ENCODE measurements around the gene CCDC181. TPM values are rescaled to one million over a fixed set of nuclear protein-coding genes. Genes with fewer than 3 reads are reported as not detected.
A peak's percentile ranks its signal among the peaks of the same experiment; 100 is the strongest.
"Not testable (repeated sequence)": the region's sequence is repeated elsewhere in the genome, so short reads cannot be mapped to it uniquely, and the experiment has no call there.

CCDC181 gene
- total RNA-seq, 1 donor from 2014 or later, result 3.5 TPM

DNA sequence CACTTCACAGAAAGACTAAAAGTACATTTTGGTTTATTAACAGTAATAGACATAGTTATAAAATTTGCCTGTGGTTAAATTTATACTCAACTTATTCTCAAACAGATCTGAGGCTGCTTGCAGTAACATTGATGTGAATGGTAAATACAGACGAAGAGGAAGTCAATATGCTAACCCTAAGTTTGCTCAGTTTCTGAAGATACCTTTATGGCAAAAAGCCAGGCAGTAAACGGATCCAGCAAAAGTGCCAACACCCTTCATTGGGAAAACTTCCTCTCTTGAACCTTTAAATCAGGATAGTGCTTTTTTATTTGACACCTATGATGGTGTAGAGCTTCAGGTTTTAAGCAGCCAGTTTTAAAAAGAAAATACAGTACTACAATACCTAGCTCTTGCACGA lies 16.6 kb upstream of the CCDC181 start:
- no peaks in the 10 kb centered on the region for H3K36me3 Mint-ChIP-seq
- TF ChIP-seq, protein P1, sequence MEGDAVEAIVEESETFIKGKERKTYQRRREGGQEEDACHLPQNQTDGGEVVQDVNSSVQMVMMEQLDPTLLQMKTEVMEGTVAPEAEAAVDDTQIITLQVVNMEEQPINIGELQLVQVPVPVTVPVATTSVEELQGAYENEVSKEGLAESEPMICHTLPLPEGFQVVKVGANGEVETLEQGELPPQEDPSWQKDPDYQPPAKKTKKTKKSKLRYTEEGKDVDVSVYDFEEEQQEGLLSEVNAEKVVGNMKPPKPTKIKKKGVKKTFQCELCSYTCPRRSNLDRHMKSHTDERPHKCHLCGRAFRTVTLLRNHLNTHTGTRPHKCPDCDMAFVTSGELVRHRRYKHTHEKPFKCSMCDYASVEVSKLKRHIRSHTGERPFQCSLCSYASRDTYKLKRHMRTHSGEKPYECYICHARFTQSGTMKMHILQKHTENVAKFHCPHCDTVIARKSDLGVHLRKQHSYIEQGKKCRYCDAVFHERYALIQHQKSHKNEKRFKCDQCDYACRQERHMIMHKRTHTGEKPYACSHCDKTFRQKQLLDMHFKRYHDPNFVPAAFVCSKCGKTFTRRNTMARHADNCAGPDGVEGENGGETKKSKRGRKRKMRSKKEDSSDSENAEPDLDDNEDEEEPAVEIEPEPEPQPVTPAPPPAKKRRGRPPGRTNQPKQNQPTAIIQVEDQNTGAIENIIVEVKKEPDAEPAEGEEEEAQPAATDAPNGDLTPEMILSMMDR (conservative IDR thresholded peaks at IDR 0.05), result no peak
- H3K4me1 Mint-ChIP-seq (ENCODE audit: unreplicated experiment), result no peaks in the 10 kb centered on the region
- no peak for DNase-seq (ENCODE audit: extremely low spot score, unreplicated experiment)
- H3K27ac Mint-ChIP-seq, result no peak overlapping the region
- H3K4me3 Mint-ChIP-seq, result no peak overlapping the region
- H3K9me3 Mint-ChIP-seq, result no peaks in the 10 kb centered on the region
- peaks cover 18% of the 10 kb centered on the region for H3K27me3 Mint-ChIP-seq

DNA sequence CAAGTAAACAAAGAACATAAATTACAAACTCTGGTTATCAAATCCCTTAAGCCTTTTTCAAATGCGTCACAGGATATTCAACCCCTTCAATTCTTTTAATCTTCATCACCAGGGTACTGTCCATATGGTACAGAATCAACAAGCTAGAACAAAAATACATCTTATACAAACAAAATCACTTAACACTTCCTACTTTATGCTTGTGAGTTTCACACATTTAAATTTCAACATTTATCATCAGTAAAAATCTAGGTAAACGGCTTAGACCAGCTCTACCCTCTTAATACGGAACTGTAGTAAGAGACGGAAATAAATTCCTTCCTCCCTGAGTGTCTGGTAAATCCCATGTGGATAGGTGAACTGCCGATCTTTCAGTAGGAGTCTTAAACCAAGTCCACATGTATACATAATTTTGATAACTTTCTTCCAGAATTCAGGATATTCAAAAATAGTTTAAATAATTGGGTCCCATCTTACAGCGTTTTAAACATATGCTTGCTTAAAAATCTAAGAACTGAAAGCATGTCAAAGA lies 1.0 kb downstream of the CCDC181 start:
- TF ChIP-seq, protein P1 (conservative IDR thresholded peaks at IDR 0.05), result no peak
- no peaks in the 10 kb centered on the region for H3K9me3 Mint-ChIP-seq
- peaks cover 40% of the 10 kb centered on the region for H3K27me3 Mint-ChIP-seq
- H3K27ac Mint-ChIP-seq, result no peak overlapping the region
- H3K4me1 Mint-ChIP-seq (ENCODE audit: unreplicated experiment), result peaks cover 17% of the 10 kb centered on the region
- DNase-seq (ENCODE audit: extremely low spot score, unreplicated experiment), result no peak
- peak overlapping the region; percentile 99 for H3K4me3 Mint-ChIP-seq
- H3K36me3 Mint-ChIP-seq, result no peaks in the 10 kb centered on the region

DNA sequence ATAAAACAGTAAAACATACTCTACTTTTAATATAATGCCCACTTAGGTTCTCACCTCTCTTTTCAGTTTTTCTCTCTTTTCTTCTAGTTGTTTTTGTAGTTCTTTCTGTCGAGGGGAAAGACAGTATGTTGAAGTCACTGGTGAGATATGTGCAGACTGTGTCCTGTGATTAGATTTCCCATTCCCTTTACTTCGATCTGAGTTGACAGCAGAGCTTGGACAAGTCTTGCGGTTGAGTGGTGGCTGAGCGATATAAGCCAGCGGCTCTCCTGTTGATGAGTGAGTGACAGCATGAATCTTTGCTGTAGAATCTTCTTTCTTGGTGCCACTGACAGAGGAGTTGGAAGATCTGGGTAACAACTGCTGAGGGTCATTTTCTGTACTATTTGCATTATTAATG lies 6.0 kb downstream of the CCDC181 start:
- no peaks in the 10 kb centered on the region for H3K36me3 Mint-ChIP-seq
- no peaks in the 10 kb centered on the region for H3K9me3 Mint-ChIP-seq
- H3K4me1 Mint-ChIP-seq (ENCODE audit: unreplicated experiment), result peaks cover 3% of the 10 kb centered on the region
- DNase-seq (ENCODE audit: extremely low spot score, unreplicated experiment), result no peak
- H3K27ac Mint-ChIP-seq, result no peak overlapping the region
- H3K4me3 Mint-ChIP-seq, result no peak overlapping the region
- H3K27me3 Mint-ChIP-seq, result peaks cover 3% of the 10 kb centered on the region
- TF ChIP-seq, protein P1 (conservative IDR thresholded peaks at IDR 0.05), result no peak

DNA sequence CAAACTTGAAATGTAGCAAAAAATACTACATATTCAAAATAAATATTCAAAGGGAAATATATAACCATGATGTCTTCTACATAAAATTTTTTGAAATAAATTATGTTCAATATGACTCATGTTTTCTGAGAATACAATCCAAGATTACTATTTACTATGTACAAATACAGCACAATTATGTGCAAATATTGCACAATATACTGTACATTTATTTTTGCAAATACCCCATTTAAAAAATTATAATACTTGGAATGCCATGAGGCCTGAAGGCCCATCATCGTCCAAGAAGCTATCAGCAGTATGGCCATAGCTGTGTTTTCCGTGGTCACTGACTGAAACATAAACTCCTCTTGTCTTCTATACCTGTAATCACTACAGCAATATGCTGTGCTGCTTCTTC lies 12.3 kb downstream of the CCDC181 start:
- TF ChIP-seq, protein P1 (conservative IDR thresholded peaks at IDR 0.05), result no peak
- Mint-ChIP-seq H3K9me3 (peaks cover 6% of the 10 kb centered on the region), H3K36me3 (peaks cover 3% of the 10 kb centered on the region), H3K4me3 (no peak overlapping the region), H3K4me1 (ENCODE audit: unreplicated experiment) (no peaks in the 10 kb centered on the region), H3K27ac (no peak overlapping the region), H3K27me3 (no peaks in the 10 kb centered on the region)
- DNase-seq (ENCODE audit: extremely low spot score, unreplicated experiment), result no peak

DNA sequence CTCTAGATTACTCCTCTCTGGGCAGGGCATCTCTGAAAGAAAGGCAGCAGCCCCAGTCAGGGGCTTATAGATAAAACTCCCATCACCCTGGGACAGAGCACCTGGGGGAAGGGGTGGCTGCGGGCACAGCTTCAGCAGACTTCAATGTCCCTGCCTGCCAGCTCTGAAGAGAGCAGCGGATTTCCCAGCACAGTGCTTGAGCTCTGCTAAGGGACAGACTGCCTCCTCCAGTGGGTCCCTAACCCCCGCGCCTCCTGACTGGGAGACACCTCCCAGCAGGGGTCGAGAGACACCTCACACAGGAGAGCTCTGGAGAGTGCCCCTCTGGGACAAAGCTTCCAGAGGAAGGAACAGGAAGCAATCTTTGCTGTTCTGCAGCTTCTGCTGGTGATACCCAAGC lies 18.9 kb downstream of the CCDC181 start:
- not testable (repeated sequence) for H3K27ac Mint-ChIP-seq; H3K4me1 Mint-ChIP-seq (ENCODE audit: unreplicated experiment); H3K36me3 Mint-ChIP-seq; H3K4me3 Mint-ChIP-seq; DNase-seq (ENCODE audit: extremely low spot score, unreplicated experiment); H3K27me3 Mint-ChIP-seq
- H3K9me3 Mint-ChIP-seq, result peaks cover 15% of the 10 kb centered on the region

DNA sequence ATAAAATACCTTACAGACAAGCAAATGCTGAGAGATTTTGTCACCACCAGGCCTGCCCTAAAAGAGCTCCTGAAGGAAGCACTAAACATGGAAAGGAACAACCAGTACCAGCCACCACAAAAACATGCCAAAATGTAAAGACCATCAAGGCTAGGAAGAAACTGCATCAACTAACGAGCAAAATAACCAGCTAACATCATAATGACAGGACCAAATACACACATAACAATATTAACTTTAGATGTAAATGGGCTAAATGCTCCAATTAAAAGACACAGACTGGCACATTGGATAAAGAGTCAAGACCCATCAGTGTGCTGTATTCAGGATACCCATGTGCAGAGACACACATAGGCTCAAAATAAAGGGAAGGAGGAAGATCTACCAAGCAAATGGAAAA lies 24.7 kb downstream of the CCDC181 start:
- not testable (repeated sequence) for H3K36me3 Mint-ChIP-seq; DNase-seq (ENCODE audit: extremely low spot score, unreplicated experiment); H3K27ac Mint-ChIP-seq; H3K4me3 Mint-ChIP-seq; H3K27me3 Mint-ChIP-seq; H3K4me1 Mint-ChIP-seq (ENCODE audit: unreplicated experiment)
- H3K9me3 Mint-ChIP-seq, result peaks cover 16% of the 10 kb centered on the region

DNA sequence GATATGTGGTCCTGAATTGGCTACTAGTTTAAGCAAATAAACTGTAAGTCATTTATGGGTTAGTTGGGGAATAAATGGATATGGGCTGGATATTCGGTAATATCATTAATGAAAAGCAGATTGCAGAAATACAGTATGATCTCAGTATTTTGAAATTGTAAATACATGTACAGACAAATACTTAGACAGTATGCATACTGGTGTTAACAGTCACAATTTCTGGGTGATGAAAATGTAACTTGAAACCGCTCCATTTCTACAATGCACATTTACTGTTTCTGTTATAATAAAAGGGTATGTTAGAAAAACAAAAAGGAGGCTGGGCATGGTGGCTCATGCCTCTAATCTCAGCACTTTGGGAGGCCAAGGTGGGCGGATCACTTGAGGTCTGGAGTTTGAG lies 31.3 kb downstream of the CCDC181 start:
- Mint-ChIP-seq H3K4me3 (no peak overlapping the region), H3K27me3 (no peaks in the 10 kb centered on the region), H3K9me3 (no peaks in the 10 kb centered on the region), H3K27ac (no peak overlapping the region), H3K36me3 (peaks cover 29% of the 10 kb centered on the region), H3K4me1 (ENCODE audit: unreplicated experiment) (no peaks in the 10 kb centered on the region)
- TF ChIP-seq, protein P1 (conservative IDR thresholded peaks at IDR 0.05), result no peak
- no peak for DNase-seq (ENCODE audit: extremely low spot score, unreplicated experiment)

All from type B pancreatic cell (in vitro differentiated cells).